Measurements from ENCODE around the gene CEP104. TPM values are rescaled to one million over a fixed set of nuclear protein-coding genes. Genes with fewer than 3 reads are reported as not detected.

Gene CEP104
- total RNA-seq, 1 experiment from 2014 or later: 34.3 TPM

- no TSS peak for BruUV-seq (replicated peaks)
- no peaks in the 10 kb centered on the region for H3K4me1 Mint-ChIP-seq (ENCODE audit: low read depth, unreplicated experiment)
- no peaks in the 10 kb centered on the region for H3K27me3 Mint-ChIP-seq (ENCODE audit: unreplicated experiment)
- peaks cover 12% of the 10 kb centered on the region for H3K36me3 Mint-ChIP-seq (ENCODE audit: insufficient read depth, unreplicated experiment)
- intact Hi-C loops (cut with micrococcal nuclease; ENCODE audit: unreplicated experiment): no loop called here
- no peak overlapping the region for H3K4me3 Mint-ChIP-seq (ENCODE audit: low read depth, unreplicated experiment)
- no peak for TF ChIP-seq CTCF (IDR thresholded peaks at IDR 0.05; ENCODE audit: unreplicated experiment)
- H3K27ac Mint-ChIP-seq (ENCODE audit: unreplicated experiment): no peak overlapping the region
- H3K9me3 Mint-ChIP-seq (ENCODE audit: low read depth, unreplicated experiment): no peaks in the 10 kb centered on the region
- no peak for DNase-seq
- CTCF ChIA-PET: no interaction called here
Observed at GRCh38 chr1:3822421-3822820, 34.6 kb downstream of the CEP104 start.

GRCh38 chr1:3821908-3822307 is 35.1 kb downstream of the CEP104 start:
- CTCF ChIA-PET: no interaction called here
- intact Hi-C loops (cut with micrococcal nuclease; ENCODE audit: unreplicated experiment): no loop called here
- Mint-ChIP-seq H3K4me3 (ENCODE audit: low read depth, unreplicated experiment) (no peak overlapping the region), H3K9me3 (ENCODE audit: low read depth, unreplicated experiment) (no peaks in the 10 kb centered on the region), H3K36me3 (ENCODE audit: insufficient read depth, unreplicated experiment) (peaks cover 15% of the 10 kb centered on the region), H3K27me3 (ENCODE audit: unreplicated experiment) (no peaks in the 10 kb centered on the region), H3K4me1 (ENCODE audit: low read depth, unreplicated experiment) (no peaks in the 10 kb centered on the region), H3K27ac (ENCODE audit: unreplicated experiment) (no peak overlapping the region)
- no peak for TF ChIP-seq CTCF (IDR thresholded peaks at IDR 0.05; ENCODE audit: unreplicated experiment)
- BruUV-seq (replicated peaks): no TSS peak
- no peak for DNase-seq

GRCh38 chr1:3821447-3821846 is 35.6 kb downstream of the CEP104 start:
- H3K27me3 Mint-ChIP-seq (ENCODE audit: unreplicated experiment): no peaks in the 10 kb centered on the region
- BruUV-seq (replicated peaks): no TSS peak
- H3K9me3 Mint-ChIP-seq (ENCODE audit: low read depth, unreplicated experiment): no peaks in the 10 kb centered on the region
- H3K4me3 Mint-ChIP-seq (ENCODE audit: low read depth, unreplicated experiment): no peak overlapping the region
- H3K4me1 Mint-ChIP-seq (ENCODE audit: low read depth, unreplicated experiment): no peaks in the 10 kb centered on the region
- no peak for DNase-seq
- no peak for TF ChIP-seq CTCF (IDR thresholded peaks at IDR 0.05; ENCODE audit: unreplicated experiment)
- H3K36me3 Mint-ChIP-seq (ENCODE audit: insufficient read depth, unreplicated experiment): peaks cover 15% of the 10 kb centered on the region
- intact Hi-C loops (cut with micrococcal nuclease; ENCODE audit: unreplicated experiment): no loop called here
- H3K27ac Mint-ChIP-seq (ENCODE audit: unreplicated experiment): no peak overlapping the region
- CTCF ChIA-PET: no interaction called here

- CTCF ChIA-PET: no interaction called here
- no peak overlapping the region for H3K27ac Mint-ChIP-seq (ENCODE audit: unreplicated experiment)
- intact Hi-C loops (cut with micrococcal nuclease; ENCODE audit: unreplicated experiment): no loop called here
- TF ChIP-seq CTCF (IDR thresholded peaks at IDR 0.05; ENCODE audit: unreplicated experiment): no peak
- peaks cover 15% of the 10 kb centered on the region for H3K36me3 Mint-ChIP-seq (ENCODE audit: insufficient read depth, unreplicated experiment)
- no peaks in the 10 kb centered on the region for H3K9me3 Mint-ChIP-seq (ENCODE audit: low read depth, unreplicated experiment)
- no peak for DNase-seq
- no peak overlapping the region for H3K4me3 Mint-ChIP-seq (ENCODE audit: low read depth, unreplicated experiment)
- BruUV-seq (replicated peaks): no TSS peak
- H3K27me3 Mint-ChIP-seq (ENCODE audit: unreplicated experiment): no peaks in the 10 kb centered on the region
- H3K4me1 Mint-ChIP-seq (ENCODE audit: low read depth, unreplicated experiment): no peaks in the 10 kb centered on the region
Observed at GRCh38 chr1:3821004-3821403, 36.0 kb downstream of the CEP104 start.

GRCh38 chr1:3820316-3820715 is 36.7 kb downstream of the CEP104 start:
- TF ChIP-seq CTCF (IDR thresholded peaks at IDR 0.05; ENCODE audit: unreplicated experiment): no peak
- Mint-ChIP-seq H3K4me3 (ENCODE audit: low read depth, unreplicated experiment) (no peak overlapping the region), H3K4me1 (ENCODE audit: low read depth, unreplicated experiment) (no peaks in the 10 kb centered on the region), H3K9me3 (ENCODE audit: low read depth, unreplicated experiment) (no peaks in the 10 kb centered on the region), H3K27ac (ENCODE audit: unreplicated experiment) (no peak overlapping the region), H3K36me3 (ENCODE audit: insufficient read depth, unreplicated experiment) (peaks cover 15% of the 10 kb centered on the region), H3K27me3 (ENCODE audit: unreplicated experiment) (no peaks in the 10 kb centered on the region)
- intact Hi-C loops (cut with micrococcal nuclease; ENCODE audit: unreplicated experiment): no loop called here
- CTCF ChIA-PET: no interaction called here
- no peak for DNase-seq
- no TSS peak for BruUV-seq (replicated peaks)
